Stimulated activated CD8-positive, alpha-beta memory T cell treated with anti-CD3 and anti-CD28 coated beads, Interleukin-4, amount 100 ng/mL, for 48 hours (primary cell): ENCODE results near the gene C4BPA.

Experiments
- DNase-seq: peaks from one replicate; pipeline ENCODE4 v3.0.0-alpha.2; 2020

C4BPA gene

GRCh38 chr1:207194197-207194596 lies 90.2 kb downstream of the C4BPA start:
- DNase-seq: no peak
